Activated CD8-positive, alpha-beta memory T cell treated with anti-CD3 and anti-CD28 coated beads, Interleukin-2, amount 10 ng/mL, durations not matched to agents 7 days and 5 days (primary cell): ENCODE results near the gene BSN. TPM values are rescaled to one million over a fixed set of nuclear protein-coding genes. Genes with fewer than 3 reads are reported as not detected.
"Not testable (repeated sequence)": the region's sequence is repeated elsewhere in the genome, so short reads cannot be mapped to it uniquely, and the experiment has no call there.

Experiments used
- ATAC-seq: fragments of 150-1000 bp; cut with Tn5 transposase; one replicate; pipeline ENCODE4 v1.10.0; 2021; ENCODE audit warnings: moderate library complexity
- CTCF ChIA-PET: fragments of 350-600 bp; sonication (Branson Sonifier 250); formaldehyde crosslinking; loops from one replicate; lab custom pipeline; 2021; ENCODE audit warnings: antibody characterized with exemption; lab: Charles Lee
- DNase-seq: peaks from one replicate; pipeline ENCODE4 v3.0.0-alpha.2; 2020
- H3K27ac Mint-ChIP-seq: one replicate; pipeline ENCODE4 v1.8.0; 2021; ENCODE audit warnings: mild to moderate bottlenecking, mixed read lengths
- H3K27me3 Mint-ChIP-seq: one replicate; pipeline ENCODE4 v1.8.0; 2021; ENCODE audit warnings: mixed read lengths
- H3K36me3 Mint-ChIP-seq: one replicate; pipeline ENCODE4 v1.8.0; 2021; ENCODE audit warnings: mild to moderate bottlenecking, mixed read lengths
- H3K4me1 Mint-ChIP-seq: one replicate; pipeline ENCODE4 v1.8.0; 2021; ENCODE audit warnings: mixed read lengths
- H3K4me3 Mint-ChIP-seq: one replicate; pipeline ENCODE4 v1.8.0; 2021; ENCODE audit warnings: mild to moderate bottlenecking, moderate library complexity, mixed read lengths
- H3K9me3 Mint-ChIP-seq: one replicate; pipeline ENCODE4 v1.8.0; 2022; ENCODE audit warnings: low read depth, mixed read lengths
- total RNA-seq, 2 experiments: library from RNA; stranded (reverse); gene quantifications; one replicate each; pipeline ENCODE4 v1.2.3, GENCODE V29; 2021

The BSN gene
- total RNA-seq, 2 experiments from 2014 or later, result 0.12 TPM

DNA sequence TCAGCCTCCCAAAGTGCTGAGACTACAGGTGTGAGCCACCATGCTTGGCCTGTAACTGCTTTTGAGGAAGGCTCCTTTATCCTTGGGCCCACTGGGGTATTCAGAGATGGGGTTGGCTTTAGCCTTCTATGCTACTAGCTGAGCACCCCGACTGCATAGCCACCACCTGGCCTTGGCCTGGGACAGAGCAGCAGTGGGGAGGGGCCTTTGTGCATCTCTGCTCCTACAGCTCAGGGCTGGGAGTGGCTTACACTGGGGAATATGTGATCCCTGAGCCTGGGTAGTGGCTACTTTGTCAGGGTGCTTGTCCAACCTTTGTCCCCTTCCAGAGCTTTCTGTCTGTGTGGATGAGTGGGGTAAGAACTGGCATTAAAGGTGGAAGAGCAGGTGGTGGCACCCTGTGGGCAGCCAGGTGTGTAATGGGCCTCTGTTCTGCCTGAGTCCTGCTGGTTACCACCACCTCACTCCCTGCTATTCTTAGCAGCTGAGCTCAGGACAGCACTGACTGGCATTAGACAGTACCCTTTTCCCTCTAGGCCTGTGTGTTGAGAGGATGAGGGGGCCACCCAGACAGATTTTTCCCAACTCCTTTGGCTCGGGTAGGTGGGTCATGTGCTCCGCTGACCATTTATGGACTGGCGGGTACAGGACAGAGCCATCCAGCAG lies 141.2 kb downstream of the BSN start:
- peaks cover 13% of the 10 kb centered on the region for H3K4me1 Mint-ChIP-seq
- H3K27me3 Mint-ChIP-seq, ATAC-seq, H3K4me3 Mint-ChIP-seq, H3K36me3 Mint-ChIP-seq, H3K9me3 Mint-ChIP-seq, DNase-seq, H3K27ac Mint-ChIP-seq, CTCF ChIA-PET: not testable (repeated sequence)

GRCh38 chr3:49699281-49699979 lies 145.2 kb downstream of the BSN start:
- Mint-ChIP-seq H3K36me3 (no peaks in the 10 kb centered on the region), H3K27me3 (no peaks in the 10 kb centered on the region)
- CTCF ChIA-PET, result interaction anchor here (5.4 kb wide), 1 partner anchor 19 kb away, joined by 24 read pairs; the partner anchor contains the start of gene AMIGO3

GRCh38 chr3:49700014-49700413 lies 145.7 kb downstream of the BSN start:
- CTCF ChIA-PET, result interaction anchor here (0.5 to 5.4 kb wide), 2 partner anchors 19 to 452 kb away, joined by 3 to 24 read pairs; partner anchors contain the start of gene AMIGO3
- no peak overlapping the region for H3K4me3 Mint-ChIP-seq
- H3K4me1 Mint-ChIP-seq, result no peaks in the 10 kb centered on the region
- H3K27me3 Mint-ChIP-seq, result no peaks in the 10 kb centered on the region
- DNase-seq, result no peak
- no peaks in the 10 kb centered on the region for H3K9me3 Mint-ChIP-seq
- H3K36me3 Mint-ChIP-seq, result no peaks in the 10 kb centered on the region
- no peak for ATAC-seq
- no peak overlapping the region for H3K27ac Mint-ChIP-seq

More at GRCh38 chr3:49699281-49699979, 145.2 kb downstream of the BSN start:
- H3K9me3 Mint-ChIP-seq, result no peaks in the 10 kb centered on the region
- no peak overlapping the region for H3K4me3 Mint-ChIP-seq
- no peaks in the 10 kb centered on the region for H3K4me1 Mint-ChIP-seq
- ATAC-seq (no peak), DNase-seq (no peak)
- no peak overlapping the region for H3K27ac Mint-ChIP-seq

DNA sequence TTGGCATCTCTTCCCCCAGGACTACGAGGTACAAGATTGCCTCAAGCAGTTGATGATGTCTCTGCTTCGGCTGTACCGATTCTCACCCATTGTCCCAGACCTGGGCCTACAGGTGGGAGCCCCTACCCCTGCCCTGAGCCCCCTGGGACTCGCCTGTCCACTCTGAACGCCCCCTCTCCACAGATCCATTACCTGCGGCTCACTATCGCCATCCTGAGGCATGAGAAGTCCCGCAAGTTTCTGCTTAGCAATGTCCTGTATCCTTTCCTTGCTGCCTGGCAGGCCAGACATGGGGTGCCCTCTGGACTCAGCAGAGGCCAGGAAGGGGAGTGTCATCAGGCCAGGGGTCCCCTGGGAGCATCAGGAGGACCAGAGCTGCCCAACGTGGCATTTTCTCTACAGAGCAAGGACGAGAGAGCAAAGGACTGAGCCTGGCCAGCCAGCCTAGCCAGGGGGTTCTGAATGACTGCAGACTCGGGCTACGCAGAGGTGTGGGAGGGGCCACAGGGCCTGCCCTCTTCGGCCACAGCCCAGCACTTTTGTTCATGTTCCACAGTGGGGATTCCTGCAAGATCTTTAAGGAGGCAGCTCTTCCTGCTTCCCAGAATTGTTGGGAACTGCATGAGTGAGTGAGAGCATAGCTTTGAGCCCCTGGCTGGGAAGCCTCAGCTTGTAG lies 146.3 kb downstream of the BSN start:
- Mint-ChIP-seq H3K36me3 (no peaks in the 10 kb centered on the region), H3K27me3 (no peaks in the 10 kb centered on the region), H3K4me3 (no peak overlapping the region), H3K27ac (no peak overlapping the region), H3K4me1 (no peaks in the 10 kb centered on the region), H3K9me3 (no peaks in the 10 kb centered on the region)
- ATAC-seq (no peak), DNase-seq (no peak)
- CTCF ChIA-PET, result interaction anchor here (0.5 to 5.4 kb wide), 10 partner anchors 11 to 452 kb away, joined by 3 to 24 read pairs (median 4); partner anchors contain the start of genes AMIGO3 and IP6K1

- no peaks in the 10 kb centered on the region for H3K27me3 Mint-ChIP-seq
- no peak overlapping the region for H3K27ac Mint-ChIP-seq
- CTCF ChIA-PET, result interaction anchor here (0.6 to 5.4 kb wide), 13 partner anchors 10 to 1935 kb away, joined by 3 to 24 read pairs (median 4); partner anchors contain the start of genes AMIGO3 and IP6K1
- ATAC-seq (no peak), DNase-seq (no peak)
- no peak overlapping the region for H3K4me3 Mint-ChIP-seq
- H3K36me3 Mint-ChIP-seq, result no peaks in the 10 kb centered on the region
- no peaks in the 10 kb centered on the region for H3K4me1 Mint-ChIP-seq
- no peaks in the 10 kb centered on the region for H3K9me3 Mint-ChIP-seq
These were observed 147.3 kb downstream of the BSN start for GRCh38 chr3:49701388-49702077.

- CTCF ChIA-PET, result interaction anchor here (0.7 to 5.4 kb wide), 7 partner anchors 9 to 299 kb away, joined by 3 to 24 read pairs (median 9); partner anchors contain the start of genes AMIGO3 and INKA1
- no peaks in the 10 kb centered on the region for H3K27me3 Mint-ChIP-seq
These were observed 148.4 kb downstream of the BSN start for GRCh38 chr3:49702672-49703071.

GRCh38 chr3:49703443-49703927 lies 149.2 kb downstream of the BSN start:
- ATAC-seq, result peak; percentile 95
- no peak overlapping the region for H3K27ac Mint-ChIP-seq
- no peaks in the 10 kb centered on the region for H3K9me3 Mint-ChIP-seq

More at GRCh38 chr3:49702672-49703071, 148.4 kb downstream of the BSN start:
- Mint-ChIP-seq H3K4me1 (no peaks in the 10 kb centered on the region), H3K9me3 (no peaks in the 10 kb centered on the region), H3K27ac (no peak overlapping the region), H3K4me3 (no peak overlapping the region), H3K36me3 (no peaks in the 10 kb centered on the region)
- ATAC-seq (no peak), DNase-seq (no peak)

DNA sequence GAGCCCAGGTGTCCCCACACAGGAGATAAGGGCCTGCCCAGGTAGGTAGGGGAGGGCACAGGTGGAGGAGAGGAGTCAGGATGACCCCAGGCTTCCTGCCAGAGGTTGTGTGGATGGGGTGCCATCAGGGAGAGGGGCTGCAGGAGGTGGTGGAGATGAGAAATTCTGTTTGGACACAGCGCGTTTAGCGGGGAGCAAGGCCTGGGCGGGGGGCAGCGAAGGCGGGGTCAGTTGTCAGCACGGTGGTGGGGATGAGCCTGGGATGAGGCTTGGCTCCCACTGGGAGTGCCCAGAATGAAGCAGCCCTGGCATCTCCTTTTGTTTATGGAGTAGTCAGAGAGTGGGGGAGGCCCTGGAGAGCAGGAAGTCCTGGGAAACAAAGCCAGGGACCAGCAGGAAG lies 149.7 kb downstream of the BSN start:
- ATAC-seq (no peak), DNase-seq (no peak)
- Mint-ChIP-seq H3K4me1 (no peaks in the 10 kb centered on the region), H3K9me3 (no peaks in the 10 kb centered on the region), H3K27ac (no peak overlapping the region), H3K36me3 (no peaks in the 10 kb centered on the region), H3K27me3 (no peaks in the 10 kb centered on the region), H3K4me3 (no peak overlapping the region)
- CTCF ChIA-PET, result interaction anchor here (0.7 to 5.4 kb wide), 9 partner anchors 8 to 135 kb away, joined by 3 to 24 read pairs (median 4); partner anchors contain the start of genes AMIGO3 and INKA1

More at GRCh38 chr3:49703443-49703927, 149.2 kb downstream of the BSN start:
- Mint-ChIP-seq H3K36me3 (no peaks in the 10 kb centered on the region), H3K4me3 (no peak overlapping the region), H3K4me1 (no peaks in the 10 kb centered on the region), H3K27me3 (no peaks in the 10 kb centered on the region)
- CTCF ChIA-PET, result interaction anchor here (0.6 to 5.4 kb wide), 11 partner anchors 8 to 164 kb away, joined by 3 to 24 read pairs (median 5); partner anchors contain the start of genes AMIGO3 and INKA1
- peak; percentile 82 for DNase-seq

DNA sequence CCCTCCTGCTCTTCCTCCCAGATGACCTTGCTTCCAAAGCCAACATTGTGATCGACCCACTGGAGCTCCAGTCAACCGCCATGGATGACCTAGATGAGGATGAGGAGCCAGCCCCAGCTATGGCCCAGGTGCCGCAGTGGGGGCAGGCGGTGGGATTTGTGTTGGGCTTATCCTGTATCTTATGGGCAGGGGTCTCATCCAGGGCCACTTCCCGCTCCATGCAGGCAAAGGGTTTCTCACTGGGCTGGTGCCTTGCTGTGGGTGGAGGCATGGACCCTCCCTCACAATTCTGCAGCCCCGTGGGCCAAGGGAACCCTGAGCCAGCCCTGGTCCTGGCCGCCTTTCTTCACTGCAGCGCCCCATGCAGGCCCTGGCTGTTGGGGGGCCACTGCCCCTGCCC lies 150.4 kb downstream of the BSN start:
- Mint-ChIP-seq H3K36me3 (no peaks in the 10 kb centered on the region), H3K27me3 (no peaks in the 10 kb centered on the region), H3K27ac (no peak overlapping the region), H3K9me3 (no peaks in the 10 kb centered on the region), H3K4me1 (no peaks in the 10 kb centered on the region), H3K4me3 (no peak overlapping the region)
- CTCF ChIA-PET, result interaction anchor here (1.1 to 5.4 kb wide), 4 partner anchors 14 to 134 kb away, joined by 3 to 24 read pairs (median 16); partner anchors contain the start of genes AMIGO3 and INKA1
- DNase-seq (no peak), ATAC-seq (no peak)

GRCh38 chr3:49705390-49705960 lies 151.2 kb downstream of the BSN start:
- DNase-seq (no peak), ATAC-seq (no peak)
- Mint-ChIP-seq H3K27me3 (no peaks in the 10 kb centered on the region), H3K9me3 (no peaks in the 10 kb centered on the region), H3K36me3 (no peaks in the 10 kb centered on the region), H3K4me1 (no peaks in the 10 kb centered on the region), H3K4me3 (no peak overlapping the region), H3K27ac (no peak overlapping the region)
- CTCF ChIA-PET, result no interaction called here

GRCh38 chr3:49706456-49707112 lies 152.3 kb downstream of the BSN start:
- Mint-ChIP-seq H3K4me3 (no peak overlapping the region), H3K9me3 (no peaks in the 10 kb centered on the region), H3K27me3 (no peaks in the 10 kb centered on the region), H3K27ac (no peak overlapping the region), H3K36me3 (no peaks in the 10 kb centered on the region), H3K4me1 (peaks cover 10% of the 10 kb centered on the region)
- CTCF ChIA-PET, result no interaction called here
- ATAC-seq, result no peak
- no peak for DNase-seq

DNA sequence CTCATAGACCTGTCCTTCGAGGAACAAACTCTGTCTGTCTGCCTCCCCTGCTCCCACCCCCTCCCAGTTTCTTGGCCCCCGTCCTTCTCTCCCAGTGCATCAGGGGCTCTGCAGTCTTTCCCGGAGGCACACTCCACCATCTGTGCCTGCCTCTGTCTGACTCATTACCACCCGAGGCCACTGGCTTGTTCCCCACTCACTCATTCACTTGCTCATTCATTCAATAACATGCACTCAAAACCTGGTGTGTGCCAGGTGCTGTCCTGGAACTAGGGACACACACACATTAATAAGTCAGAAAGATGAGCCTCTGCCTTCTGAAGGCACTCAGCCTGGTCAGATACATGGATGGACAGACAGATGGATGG lies 152.8 kb downstream of the BSN start:
- no peak overlapping the region for H3K27ac Mint-ChIP-seq
- ATAC-seq (no peak), DNase-seq (no peak)
- no peaks in the 10 kb centered on the region for H3K27me3 Mint-ChIP-seq
- CTCF ChIA-PET, result no interaction called here
- H3K36me3 Mint-ChIP-seq, result no peaks in the 10 kb centered on the region
- no peak overlapping the region for H3K4me3 Mint-ChIP-seq
- peaks cover 15% of the 10 kb centered on the region for H3K4me1 Mint-ChIP-seq
- no peaks in the 10 kb centered on the region for H3K9me3 Mint-ChIP-seq
